ENCODE measurements around the gene COL18A1. TPM values are rescaled to one million over a fixed set of nuclear protein-coding genes. Genes with fewer than 3 reads are reported as not detected.

COL18A1 gene
- total RNA-seq, 1 experiment from 2014 or later = 170 TPM

GRCh38 chr21:45463871-45464270 is 58.9 kb downstream of the COL18A1 start:
- intact Hi-C loops (cut with micrococcal nuclease; ENCODE audit: unreplicated experiment) = no loop called here
- H3K9me3 ChIP-seq = no peaks in the 10 kb centered on the region
- no TSS peak for BruUV-seq (replicated peaks)
- Mint-ChIP-seq H3K9me3 (ENCODE audit: unreplicated experiment) (peaks cover 7% of the 10 kb centered on the region), H3K4me3 (ENCODE audit: unreplicated experiment) (no peak overlapping the region), H3K36me3 (ENCODE audit: insufficient read depth, unreplicated experiment) (peaks cover 45% of the 10 kb centered on the region), H3K27me3 (ENCODE audit: insufficient read depth, unreplicated experiment) (no peaks in the 10 kb centered on the region), H3K27ac (ENCODE audit: unreplicated experiment) (no peak overlapping the region), H3K4me1 (ENCODE audit: low read depth, unreplicated experiment) (peaks cover 37% of the 10 kb centered on the region)
- peaks cover 43% of the 10 kb centered on the region for H3K4me1 ChIP-seq
- no peak overlapping the region for H3K4me3 ChIP-seq (ENCODE audit: low read depth, low read length)
- CTCF ChIA-PET = no interaction called here
- no peak for TF ChIP-seq CTCF (IDR thresholded peaks at IDR 0.05; ENCODE audit: insufficient read depth in 1 of 2, low read depth in 1 of 2, low read length in 1 of 2, severe bottlenecking in 1 of 2, unreplicated experiment in 1 of 2)
- no peak for DNase-seq
- no peaks in the 10 kb centered on the region for H3K27me3 ChIP-seq (replicated peaks; ENCODE audit: control insufficient read depth, insufficient read depth, low read length)
- peaks cover 3% of the 10 kb centered on the region; the same call in 1 of the 2 replicates for H3K36me3 ChIP-seq (ENCODE audit: control insufficient read depth, insufficient read depth, low read length)
- POLR2A ChIA-PET = interaction anchor here (0.6 kb wide), 1 partner anchor 55 kb away, joined by 3 read pairs; no protein-coding TSS in a partner anchor

- Mint-ChIP-seq H3K4me3 (ENCODE audit: unreplicated experiment) (no peak overlapping the region), H3K27me3 (ENCODE audit: insufficient read depth, unreplicated experiment) (no peaks in the 10 kb centered on the region), H3K36me3 (ENCODE audit: insufficient read depth, unreplicated experiment) (peaks cover 45% of the 10 kb centered on the region), H3K27ac (ENCODE audit: unreplicated experiment) (peak overlapping the region; percentile 64), H3K4me1 (ENCODE audit: low read depth, unreplicated experiment) (peaks cover 37% of the 10 kb centered on the region), H3K9me3 (ENCODE audit: unreplicated experiment) (peaks cover 7% of the 10 kb centered on the region)
- TF ChIP-seq CTCF (IDR thresholded peaks at IDR 0.05; ENCODE audit: insufficient read depth in 1 of 2, low read depth in 1 of 2, low read length in 1 of 2, severe bottlenecking in 1 of 2, unreplicated experiment in 1 of 2) = no peak
- no TSS peak for BruUV-seq (replicated peaks)
- Histone ChIP-seq H3K4me1 (peaks cover 43% of the 10 kb centered on the region), H3K9me3 (no peaks in the 10 kb centered on the region), H3K36me3 (ENCODE audit: control insufficient read depth, insufficient read depth, low read length) (peaks cover 4% of the 10 kb centered on the region; the same call in 1 of the 2 replicates), H3K4me3 (ENCODE audit: low read depth, low read length) (no peak overlapping the region), H3K27me3 (replicated peaks; ENCODE audit: control insufficient read depth, insufficient read depth, low read length) (no peaks in the 10 kb centered on the region)
- DNase-seq = no peak
- ChIA-PET POLR2A (interaction anchor here (0.6 kb wide), 1 partner anchor 56 kb away, joined by 3 read pairs; no protein-coding TSS in a partner anchor), CTCF (no interaction called here)
- intact Hi-C loops (cut with micrococcal nuclease; ENCODE audit: unreplicated experiment) = no loop called here
These were observed 59.3 kb downstream of the COL18A1 start for GRCh38 chr21:45464309-45464708.

- Mint-ChIP-seq H3K4me3 (ENCODE audit: unreplicated experiment) (no peak overlapping the region), H3K27ac (ENCODE audit: unreplicated experiment) (peak overlapping the region; percentile 64), H3K36me3 (ENCODE audit: insufficient read depth, unreplicated experiment) (peaks cover 47% of the 10 kb centered on the region), H3K9me3 (ENCODE audit: unreplicated experiment) (peaks cover 7% of the 10 kb centered on the region), H3K27me3 (ENCODE audit: insufficient read depth, unreplicated experiment) (no peaks in the 10 kb centered on the region), H3K4me1 (ENCODE audit: low read depth, unreplicated experiment) (peaks cover 43% of the 10 kb centered on the region)
- DNase-seq = no peak
- ChIA-PET CTCF (no interaction called here), POLR2A (no interaction called here)
- H3K27me3 ChIP-seq (replicated peaks; ENCODE audit: control insufficient read depth, insufficient read depth, low read length) = no peaks in the 10 kb centered on the region
- peaks cover 43% of the 10 kb centered on the region for H3K4me1 ChIP-seq
- no peaks in the 10 kb centered on the region for H3K9me3 ChIP-seq
- BruUV-seq (replicated peaks) = no TSS peak
- peaks cover 4% of the 10 kb centered on the region; the same call in 1 of the 2 replicates for H3K36me3 ChIP-seq (ENCODE audit: control insufficient read depth, insufficient read depth, low read length)
- intact Hi-C loops (cut with micrococcal nuclease; ENCODE audit: unreplicated experiment) = no loop called here
- H3K4me3 ChIP-seq (ENCODE audit: low read depth, low read length) = no peak overlapping the region
- TF ChIP-seq CTCF (IDR thresholded peaks at IDR 0.05; ENCODE audit: insufficient read depth in 1 of 2, low read depth in 1 of 2, low read length in 1 of 2, severe bottlenecking in 1 of 2, unreplicated experiment in 1 of 2) = no peak
These were observed 60.1 kb downstream of the COL18A1 start for GRCh38 chr21:45465105-45465504.

Measured in Caco-2 (cell line).